Natural killer cell (primary cell): ENCODE results near the gene CD177. TPM values are rescaled to one million over a fixed set of nuclear protein-coding genes. Genes with fewer than 3 reads are reported as not detected.

Source experiments
- ATAC-seq, 3 donors: fragments of 150-1000 bp in 2 of 3; fragments of 200-7000 bp in 1 of 3; cut with Tn5 transposase; 1 replicate in 1 of 3; 2 replicates in 2 of 3; pipeline ENCODE4 v1.10.0; 2021; ENCODE audit warnings: mild to moderate bottlenecking in 2 of 3, moderate library complexity in 2 of 3
- DNase-seq, 2 donors: peaks; one replicate each; pipeline versions ENCODE4 v3.0.0 to v3.0.0-alpha.2; 2013 to 2021; ENCODE audit warnings: mixed read lengths in 1 of 2
- H3K27ac ChIP-seq: one replicate; pipeline ENCODE4 v1.5.1; 2013; ENCODE audit warnings: mild to moderate bottlenecking, low read length
- H3K27me3 ChIP-seq: one replicate; pipeline ENCODE4 v1.6.1; 2013; ENCODE audit warnings: low read length; ENCODE audit not compliant: control insufficient read depth, insufficient read depth
- H3K36me3 ChIP-seq: one replicate; pipeline ENCODE4 v1.6.1; 2013; ENCODE audit warnings: low read length; ENCODE audit not compliant: control insufficient read depth, insufficient read depth
- H3K4me1 ChIP-seq: one replicate; pipeline ENCODE4 v1.6.1; 2013; ENCODE audit warnings: low read length; ENCODE audit not compliant: control insufficient read depth, insufficient read depth
- H3K4me3 ChIP-seq: one replicate; pipeline ENCODE4 v1.5.1; 2013; ENCODE audit warnings: low read length
- H3K9me3 ChIP-seq: one replicate; pipeline ENCODE4 v1.6.1; 2013; ENCODE audit warnings: low read length; ENCODE audit not compliant: control insufficient read depth, insufficient read depth
- H3K27ac Mint-ChIP-seq, 2 donors: one replicate each; pipeline ENCODE4 v1.8.0; 2022; ENCODE audit warnings: mild to moderate bottlenecking in 2 of 2, mixed read lengths in 2 of 2, moderate library complexity in 1 of 2
- H3K27me3 Mint-ChIP-seq, 2 donors: one replicate each; pipeline ENCODE4 v1.8.0; 2022; ENCODE audit warnings: low read depth in 2 of 2, mixed read lengths in 2 of 2
- H3K36me3 Mint-ChIP-seq: one replicate; pipeline ENCODE4 v1.8.0; 2022; ENCODE audit warnings: mixed read lengths
- H3K4me1 Mint-ChIP-seq, 2 donors: one replicate each; pipeline ENCODE4 v1.8.0; 2022; ENCODE audit warnings: mixed read lengths in 2 of 2
- H3K4me3 Mint-ChIP-seq: one replicate; pipeline ENCODE4 v1.8.0; 2022; ENCODE audit warnings: mild to moderate bottlenecking, moderate library complexity, mixed read lengths
- H3K9me3 Mint-ChIP-seq, 2 donors: one replicate each; pipeline ENCODE4 v1.8.0; 2022; ENCODE audit warnings: mixed read lengths in 2 of 2
- WGBS: methylation state at CpG from one replicate; pipeline ENCODE4 v1.1.7; 2013; ENCODE audit warnings: missing lambda C conversion rate; ENCODE audit not compliant: insufficient coverage; 5-methylcytosine and 5-hydroxymethylcytosine counted together
- intact Hi-C: fragments of 100-400 bp; cut with micrococcal nuclease; formaldehyde crosslinking; loops from one replicate; pipeline ENCODE4 v1.14.2; 2022
- total RNA-seq, 4 donors: library from RNA; stranded (reverse); fragments of 120-200 nt in 1 of 4; gene quantifications; one replicate each; pipeline versions ENCODE4 v1.2.3 to v1.2.4, GENCODE V29; 2013 to 2022
- TF ChIP-seq, protein P1 (sequence below): fragments of 200-600 bp; IDR thresholded peaks from one replicate; pipeline ENCODE4 v1.8.0; 2022; ENCODE audit warnings: antibody characterized with exemption

CD177 gene
- total RNA-seq, 3 donors from 2014 or later (not counting 1 experiment from before 2014, with no cell fraction given): not detected

DNA sequence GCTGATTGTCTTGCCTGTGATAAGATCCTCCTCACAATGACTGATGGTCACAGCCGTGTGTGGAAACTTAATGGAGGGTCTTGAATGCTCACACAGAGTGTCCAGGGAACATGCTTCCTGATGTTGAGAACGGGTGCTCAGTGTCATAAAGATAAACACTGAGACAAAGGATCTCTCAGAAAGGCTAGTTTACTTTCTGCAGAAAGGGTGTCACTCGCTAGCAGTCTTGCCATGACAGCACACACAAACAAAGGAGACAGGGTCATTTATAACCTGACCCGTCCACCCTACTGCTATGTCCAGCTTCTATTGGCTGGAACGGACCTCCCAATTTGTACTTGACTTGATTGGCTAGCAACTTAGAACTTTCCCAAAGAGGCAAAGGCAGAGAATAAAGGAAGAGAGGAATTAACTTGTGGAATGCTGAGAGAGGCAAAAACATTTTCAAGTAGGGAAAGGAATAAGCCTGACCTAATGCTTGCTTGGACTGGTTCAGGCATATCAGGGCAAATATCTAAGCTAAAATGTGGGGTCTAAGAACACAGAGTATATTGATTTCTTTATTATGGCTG, 45.2 kb upstream of the CD177 start:
- Mint-ChIP-seq H3K9me3 (no peaks in the 10 kb centered on the region), H3K4me3 (no peak overlapping the region), H3K27ac (no peak overlapping the region), H3K36me3 (no peaks in the 10 kb centered on the region), H3K27me3 (peaks cover 7 to 15% of the 10 kb centered on the region in 2 donors), H3K4me1 (no peaks in the 10 kb centered on the region)
- Histone ChIP-seq H3K4me3 (no peak overlapping the region), H3K27me3 (no peaks in the 10 kb centered on the region), H3K27ac (no peak overlapping the region), H3K9me3 (no peaks in the 10 kb centered on the region), H3K4me1 (no peaks in the 10 kb centered on the region), H3K36me3 (no peaks in the 10 kb centered on the region)
- no peak for DNase-seq
- ATAC-seq: no peak
- 62% methylated on average over 5 of the region's 5 CpGs for WGBS
- TF ChIP-seq, protein P1, sequence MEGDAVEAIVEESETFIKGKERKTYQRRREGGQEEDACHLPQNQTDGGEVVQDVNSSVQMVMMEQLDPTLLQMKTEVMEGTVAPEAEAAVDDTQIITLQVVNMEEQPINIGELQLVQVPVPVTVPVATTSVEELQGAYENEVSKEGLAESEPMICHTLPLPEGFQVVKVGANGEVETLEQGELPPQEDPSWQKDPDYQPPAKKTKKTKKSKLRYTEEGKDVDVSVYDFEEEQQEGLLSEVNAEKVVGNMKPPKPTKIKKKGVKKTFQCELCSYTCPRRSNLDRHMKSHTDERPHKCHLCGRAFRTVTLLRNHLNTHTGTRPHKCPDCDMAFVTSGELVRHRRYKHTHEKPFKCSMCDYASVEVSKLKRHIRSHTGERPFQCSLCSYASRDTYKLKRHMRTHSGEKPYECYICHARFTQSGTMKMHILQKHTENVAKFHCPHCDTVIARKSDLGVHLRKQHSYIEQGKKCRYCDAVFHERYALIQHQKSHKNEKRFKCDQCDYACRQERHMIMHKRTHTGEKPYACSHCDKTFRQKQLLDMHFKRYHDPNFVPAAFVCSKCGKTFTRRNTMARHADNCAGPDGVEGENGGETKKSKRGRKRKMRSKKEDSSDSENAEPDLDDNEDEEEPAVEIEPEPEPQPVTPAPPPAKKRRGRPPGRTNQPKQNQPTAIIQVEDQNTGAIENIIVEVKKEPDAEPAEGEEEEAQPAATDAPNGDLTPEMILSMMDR: no peak
- intact Hi-C loops: no loop called here

- Mint-ChIP-seq H3K4me3 (no peak overlapping the region), H3K27me3 (peaks cover 7 to 15% of the 10 kb centered on the region in 2 donors), H3K4me1 (no peaks in the 10 kb centered on the region), H3K27ac (no peak overlapping the region), H3K36me3 (no peaks in the 10 kb centered on the region), H3K9me3 (no peaks in the 10 kb centered on the region)
- Histone ChIP-seq H3K36me3 (no peaks in the 10 kb centered on the region), H3K4me3 (no peak overlapping the region), H3K4me1 (no peaks in the 10 kb centered on the region), H3K9me3 (no peaks in the 10 kb centered on the region), H3K27me3 (no peaks in the 10 kb centered on the region), H3K27ac (no peak overlapping the region)
- intact Hi-C loops: no loop called here
- 64% methylated on average over 4 of the region's 4 CpGs for WGBS
- DNase-seq: no peak
- TF ChIP-seq, protein P1: no peak
- no peak for ATAC-seq
Observed at GRCh38 chr19:43309466-43309865, 44.0 kb upstream of the CD177 start.

DNA sequence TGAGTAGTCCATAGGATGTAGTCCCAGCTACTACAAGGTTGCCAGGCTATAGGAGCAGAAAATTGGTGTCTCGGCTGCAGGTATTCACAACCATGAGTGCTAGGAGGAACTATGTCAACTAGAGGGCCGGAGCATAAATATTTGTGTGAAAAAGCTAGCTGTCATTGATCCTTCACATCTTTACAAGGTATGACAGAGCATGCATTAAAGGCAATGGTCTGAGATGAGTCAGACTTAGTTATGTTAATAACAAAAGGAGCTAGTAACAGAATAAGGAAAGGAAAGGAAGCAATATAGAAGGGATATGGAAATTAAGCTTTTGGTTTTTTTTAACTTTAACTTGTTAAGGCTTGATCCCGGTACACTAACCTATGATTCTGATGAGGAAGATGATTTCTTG, 43.3 kb upstream of the CD177 start:
- 93% methylated on average over 3 of the region's 3 CpGs for WGBS
- no peaks in the 10 kb centered on the region for H3K4me1 Mint-ChIP-seq
- TF ChIP-seq, protein P1: no peak

DNA sequence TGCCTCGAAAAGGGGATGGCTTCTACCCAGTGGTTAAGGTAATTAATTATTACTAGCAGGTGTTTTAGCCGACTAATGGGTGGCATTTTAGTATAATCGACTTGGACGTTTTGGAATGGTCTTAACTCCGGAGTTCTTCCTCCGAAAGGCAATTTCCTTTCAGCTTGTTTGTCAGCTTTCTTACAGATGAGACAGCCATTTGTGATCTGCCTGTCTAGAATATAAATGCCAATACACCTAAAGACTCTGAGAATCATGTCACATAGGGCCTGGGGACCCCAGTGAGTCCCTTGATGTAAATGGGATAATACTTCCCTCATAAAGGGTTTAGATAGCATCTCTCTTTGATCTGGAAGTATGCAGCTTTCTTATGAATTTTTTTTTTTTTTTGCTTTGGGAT, 42.2 kb upstream of the CD177 start:
- WGBS: 84% methylated on average over 6 of the region's 6 CpGs
- ATAC-seq: no peak
- Mint-ChIP-seq H3K9me3 (no peaks in the 10 kb centered on the region), H3K36me3 (no peaks in the 10 kb centered on the region), H3K27ac (no peak overlapping the region), H3K4me3 (no peak overlapping the region), H3K4me1 (no peaks in the 10 kb centered on the region), H3K27me3 (peaks cover 6 to 15% of the 10 kb centered on the region in 2 donors)
- intact Hi-C loops: no loop called here
- Histone ChIP-seq H3K4me3 (no peak overlapping the region), H3K4me1 (no peaks in the 10 kb centered on the region), H3K9me3 (no peaks in the 10 kb centered on the region), H3K36me3 (no peaks in the 10 kb centered on the region), H3K27me3 (no peaks in the 10 kb centered on the region), H3K27ac (no peak overlapping the region)
- no peak for DNase-seq
- TF ChIP-seq, protein P1: no peak

More for the DNA sequence above, 43.3 kb upstream of the CD177 start:
- Mint-ChIP-seq H3K27me3 (peaks cover 7 to 15% of the 10 kb centered on the region in 2 donors), H3K4me3 (no peak overlapping the region), H3K9me3 (no peaks in the 10 kb centered on the region), H3K27ac (no peak overlapping the region), H3K36me3 (no peaks in the 10 kb centered on the region)
- Histone ChIP-seq H3K4me1 (no peaks in the 10 kb centered on the region), H3K4me3 (no peak overlapping the region), H3K9me3 (no peaks in the 10 kb centered on the region), H3K27ac (no peak overlapping the region), H3K27me3 (no peaks in the 10 kb centered on the region), H3K36me3 (no peaks in the 10 kb centered on the region)
- ATAC-seq: no peak
- DNase-seq: no peak
- intact Hi-C loops: no loop called here
